Measurements from ENCODE around the gene RUBCNL. TPM values are rescaled to one million over a fixed set of nuclear protein-coding genes. Genes with fewer than 3 reads are reported as not detected.
A peak's percentile ranks its signal among the peaks of the same experiment; 100 is the strongest.

RUBCNL gene
- total and polyA plus RNA-seq, 2 of the 8 experiments (the other 6 are each of a cell fraction or from before 2014, with no cell fraction given), result 2.6 to 4.9 TPM

DNA sequence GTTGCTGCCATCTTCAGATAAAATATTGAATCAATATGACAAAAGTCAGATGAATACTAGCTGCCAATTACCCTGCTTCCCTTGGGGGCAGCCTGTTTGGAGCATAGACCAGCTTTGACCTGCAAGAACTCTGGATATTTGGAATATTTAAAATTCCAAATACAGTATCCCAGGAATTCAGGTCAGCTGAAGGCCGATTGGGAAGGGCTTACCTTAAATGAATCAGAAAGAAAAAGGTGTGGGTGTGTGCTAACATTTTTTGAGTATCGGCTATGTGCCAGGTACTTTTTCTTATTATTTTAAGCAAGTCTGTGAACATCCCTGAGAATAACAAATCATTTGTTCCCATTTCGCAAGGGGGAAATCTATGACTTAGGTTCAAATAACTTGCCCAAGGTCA is 1.8 kb upstream of the RUBCNL start:
- Histone ChIP-seq H3K56ac (replicated peaks; ENCODE audit: insufficient read length, low read depth, low read length) (no peak overlapping the region), H3K4me2 (ENCODE audit: insufficient read depth in 1 of 2, low read depth in 2 of 2, low read length in 2 of 2) (peak overlapping the region in 1 of 2 experiments; percentile 58; a peak in 1 of 4 replicates), H2AK5ac (ENCODE audit: low read depth, low read length) (no peak overlapping the region), H2BK12ac (ENCODE audit: low read depth, low read length) (peak overlapping the region; percentile 93; the same call in 1 of the 2 replicates), H3K4ac (replicated peaks; ENCODE audit: insufficient read length, low read depth, low read length) (no peak overlapping the region), H2BK5ac (ENCODE audit: low read depth, low read length) (no peak overlapping the region), H4K8ac (ENCODE audit: extremely low read depth, insufficient read depth, low read length) (no peak overlapping the region), H3K18ac (ENCODE audit: extremely low read depth, low read length) (no peak overlapping the region), H3K36me3 (ENCODE audit: control insufficient read depth in 2 of 4, insufficient read depth in 4 of 4, low read length in 3 of 4) (no peaks in the 10 kb centered on the region), H3K79me2 (ENCODE audit: control insufficient read depth in 1 of 2, insufficient read depth in 2 of 2, low read length in 2 of 2) (no peaks in the 10 kb centered on the region), H3K79me1 (ENCODE audit: low read depth, low read length) (no peaks in the 10 kb centered on the region), H2BK15ac (ENCODE audit: low read length) (no peak overlapping the region), H3K4me1 (replicated peaks in 1 of 4; ENCODE audit: control insufficient read depth in 3 of 4, insufficient read depth in 4 of 4, low read length in 3 of 4) (peaks cover 2 to 18% (median 8%) of the 10 kb centered on the region in 4 experiments; a peak in 5 of 7 replicates), H3K23ac (ENCODE audit: insufficient read length) (no peak overlapping the region), H4K5ac (ENCODE audit: insufficient read length, low read depth, low read length) (no peak overlapping the region), H2BK20ac (ENCODE audit: low read length) (no peak overlapping the region), H4K20me1 (replicated peaks in 1 of 2; ENCODE audit: control insufficient read depth in 1 of 2, insufficient read depth in 2 of 2, low read length in 2 of 2) (peaks cover 0 to 1% of the 10 kb centered on the region in 2 experiments), H4K91ac (replicated peaks; ENCODE audit: insufficient read length, low read length) (no peak overlapping the region), H3K9me3 (ENCODE audit: insufficient read depth in 2 of 2, low read depth in 1 of 2, low read length in 1 of 2) (no peaks in the 10 kb centered on the region), H3K27ac (ENCODE audit: low read depth, low read length) (no peak overlapping the region), H2BK120ac (replicated peaks; ENCODE audit: low read depth, low read length) (no peak overlapping the region), H3K14ac (ENCODE audit: insufficient read length) (no peak overlapping the region), H3K9ac (replicated peaks in 1 of 4; ENCODE audit: extremely low read depth in 1 of 4, low read depth in 3 of 4, low read length in 3 of 4) (no peak overlapping the region), H3K27me3 (replicated peaks in 1 of 4; ENCODE audit: control insufficient read depth in 3 of 4, extremely low read depth in 1 of 4, insufficient read depth in 3 of 4, low read length in 3 of 4) (peaks cover 5 to 29% (median 24%) of the 10 kb centered on the region in 4 experiments), H3K4me3 (ENCODE audit: extremely low read depth in 1 of 4, insufficient read depth in 2 of 4, low read depth in 3 of 4, low read length in 4 of 4) (no peak overlapping the region), H3K23me2 (ENCODE audit: low read depth, low read length) (peaks cover 11% of the 10 kb centered on the region), H2AFZ (ENCODE audit: low read length) (no peak overlapping the region)
- TF ChIP-seq SRF (IDR thresholded peaks at IDR 0.05; ENCODE audit: low read depth, low read length) (no peak), TEAD4 (IDR thresholded peaks at IDR 0.05; ENCODE audit: low read depth, low read length) (peak; percentile 61; the same call in 1 of the 2 replicates)
- FAIRE-seq (no peak), DNase-seq (ENCODE audit: low read depth in 1 of 2, low spot score in 2 of 2) (no peak)
- POLR2A ChIA-PET (ENCODE audit: partially characterized antibody), result no interaction called here
- CTCF ChIA-PET (ENCODE audit: partially characterized antibody), result interaction anchor here (1.2 kb wide), 1 partner anchor 263 kb away, joined by 3 read pairs; no protein-coding TSS in a partner anchor
- 71% methylated on average over 3 of the region's 3 CpGs; no CpG with 5 or more reads in 1 of the 2 experiments for WGBS, 2 experiments (ENCODE audit: extremely low coverage in 1 of 2, insufficient coverage in 1 of 2, insufficient read length in 1 of 2, insufficient replicate concordance in 2 of 2, low coverage in 1 of 2, low lambda C conversion rate in 2 of 2, missing lambda C conversion rate in 1 of 2)

Data from H1 (cell line).